Endodermal cell (in vitro differentiated cells): ENCODE measurements around the gene ABCB9. TPM values are rescaled to one million over a fixed set of nuclear protein-coding genes. Genes with fewer than 3 reads are reported as not detected.

ENCODE experiments used
- DNase-seq: peaks from one replicate; pipeline ENCODE4 v3.0.0-alpha.2; 2017
- H3K27ac ChIP-seq: 2 replicates; pipeline ENCODE4 v1.5.1; 2013; ENCODE audit warnings: mild to moderate bottlenecking, low read depth, low read length, moderate library complexity
- H3K27me3 ChIP-seq: 2 replicates; pipeline ENCODE4 v1.6.1; 2013; ENCODE audit warnings: mild to moderate bottlenecking, low read length, moderate library complexity; ENCODE audit not compliant: insufficient read depth, control insufficient read depth, poor library complexity, severe bottlenecking
- H3K36me3 ChIP-seq: 2 replicates; pipeline ENCODE4 v1.7.0; 2013; ENCODE audit warnings: mild to moderate bottlenecking, low read length, moderate library complexity; ENCODE audit not compliant: control insufficient read depth, insufficient read depth
- H3K4me1 ChIP-seq: one replicate; pipeline ENCODE4 v1.7.0; 2013; ENCODE audit warnings: low read length; ENCODE audit not compliant: control insufficient read depth, insufficient read depth
- H3K4me3 ChIP-seq: 2 replicates; pipeline ENCODE4 v1.5.1; 2013; ENCODE audit warnings: mild to moderate bottlenecking, low read length, moderate library complexity
- H3K9ac ChIP-seq: 2 replicates; pipeline ENCODE4 v1.6.1; 2013; ENCODE audit warnings: mild to moderate bottlenecking, low read length, moderate library complexity; ENCODE audit not compliant: poor library complexity, severe bottlenecking; ENCODE audit errors: extremely low read depth
- H3K9me3 ChIP-seq: 2 replicates; pipeline ENCODE4 v1.6.1; 2013; ENCODE audit warnings: mild to moderate bottlenecking, low read length, moderate library complexity; ENCODE audit not compliant: control insufficient read depth
- H3K27ac Mint-ChIP-seq: 2 replicates; pipeline ENCODE4 v1.8.0; 2020; ENCODE audit warnings: mixed read lengths
- H3K27me3 Mint-ChIP-seq: 2 replicates; pipeline ENCODE4 v1.8.0; 2021; ENCODE audit warnings: mild to moderate bottlenecking, mixed read lengths; ENCODE audit not compliant: insufficient read depth
- H3K36me3 Mint-ChIP-seq: 2 replicates; pipeline ENCODE4 v1.8.0; 2020; ENCODE audit warnings: low read depth, mixed read lengths
- H3K4me1 Mint-ChIP-seq: 2 replicates; pipeline ENCODE4 v1.8.0; 2020; ENCODE audit warnings: mixed read lengths
- H3K4me3 Mint-ChIP-seq: 2 replicates; pipeline ENCODE4 v1.8.0; 2020; ENCODE audit warnings: mild to moderate bottlenecking, moderate library complexity, mixed read lengths
- H3K9me3 Mint-ChIP-seq: 2 replicates; pipeline ENCODE4 v1.8.0; 2020; ENCODE audit warnings: mild to moderate bottlenecking, mixed read lengths
- WGBS, 2 experiments: methylation state at CpG; one replicate each; pipeline versions ENCODE4 v1.1.5 to v1.1.7; 2013; ENCODE audit warnings: missing lambda C conversion rate in 2 of 2, mixed read lengths in 1 of 2; ENCODE audit not compliant: insufficient coverage in 1 of 2, insufficient read length in 1 of 2; 5-methylcytosine and 5-hydroxymethylcytosine counted together
- total RNA-seq, 2 donors: library from RNA; stranded (reverse); fragmentation: NEBNext Ultra II Directional in 1 of 2; extraction: Animal tissue kit (Norgen Biotek cat#: 25700) in 1 of 2; gene quantifications; 2 replicates in 1 of 2; 3 replicates in 1 of 2; pipeline ENCODE4 v1.2.1, GENCODE V29; 2021
- TF ChIP-seq, protein P1 (sequence below): fragments of 200-600 bp; sonication (generic); conservative IDR thresholded peaks from 2 replicates; pipeline ENCODE4 v1.5.0; 2021; ENCODE audit warnings: antibody characterized with exemption, mild to moderate bottlenecking

Gene ABCB9
- total RNA-seq, 2 donors from 2014 or later: 5.4 to 6.0 TPM

DNA sequence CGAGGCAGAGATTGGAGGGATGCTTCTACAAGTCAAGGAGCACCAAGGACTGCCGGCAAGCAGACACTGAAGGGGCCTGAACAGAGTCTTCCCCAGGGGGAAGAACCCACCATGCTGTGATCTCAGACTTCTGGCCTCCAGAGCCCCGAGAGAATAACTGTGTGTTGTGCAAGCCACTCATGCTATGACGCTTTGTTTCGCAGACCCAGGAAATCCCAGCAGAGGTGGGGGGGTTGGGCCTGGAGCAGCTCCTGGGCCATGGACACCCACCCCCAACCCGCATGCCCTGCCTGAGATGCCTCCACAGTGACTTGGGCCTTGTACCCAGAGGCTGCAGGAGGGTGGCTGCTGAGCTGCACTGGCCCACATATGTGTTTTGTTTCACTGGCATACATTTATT, 45.4 kb upstream of the ABCB9 start:
- TF ChIP-seq, protein P1, sequence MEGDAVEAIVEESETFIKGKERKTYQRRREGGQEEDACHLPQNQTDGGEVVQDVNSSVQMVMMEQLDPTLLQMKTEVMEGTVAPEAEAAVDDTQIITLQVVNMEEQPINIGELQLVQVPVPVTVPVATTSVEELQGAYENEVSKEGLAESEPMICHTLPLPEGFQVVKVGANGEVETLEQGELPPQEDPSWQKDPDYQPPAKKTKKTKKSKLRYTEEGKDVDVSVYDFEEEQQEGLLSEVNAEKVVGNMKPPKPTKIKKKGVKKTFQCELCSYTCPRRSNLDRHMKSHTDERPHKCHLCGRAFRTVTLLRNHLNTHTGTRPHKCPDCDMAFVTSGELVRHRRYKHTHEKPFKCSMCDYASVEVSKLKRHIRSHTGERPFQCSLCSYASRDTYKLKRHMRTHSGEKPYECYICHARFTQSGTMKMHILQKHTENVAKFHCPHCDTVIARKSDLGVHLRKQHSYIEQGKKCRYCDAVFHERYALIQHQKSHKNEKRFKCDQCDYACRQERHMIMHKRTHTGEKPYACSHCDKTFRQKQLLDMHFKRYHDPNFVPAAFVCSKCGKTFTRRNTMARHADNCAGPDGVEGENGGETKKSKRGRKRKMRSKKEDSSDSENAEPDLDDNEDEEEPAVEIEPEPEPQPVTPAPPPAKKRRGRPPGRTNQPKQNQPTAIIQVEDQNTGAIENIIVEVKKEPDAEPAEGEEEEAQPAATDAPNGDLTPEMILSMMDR: no peak
- peaks cover 8% of the 10 kb centered on the region for H3K36me3 Mint-ChIP-seq
- Histone ChIP-seq H3K9me3 (no peaks in the 10 kb centered on the region), H3K4me3 (no peak overlapping the region), H3K4me1 (no peaks in the 10 kb centered on the region), H3K9ac (no peak overlapping the region), H3K27ac (no peak overlapping the region), H3K36me3 (no peaks in the 10 kb centered on the region), H3K27me3 (no peaks in the 10 kb centered on the region)
- H3K27me3 Mint-ChIP-seq: no peaks in the 10 kb centered on the region
- peak overlapping the region; percentile 35 for H3K27ac Mint-ChIP-seq
- H3K9me3 Mint-ChIP-seq: no peaks in the 10 kb centered on the region
- no peak overlapping the region for H3K4me3 Mint-ChIP-seq
- 88 to 92% methylated on average over 5 to 6 of the region's 6 CpGs for WGBS, 2 experiments
- no peak for DNase-seq
- H3K4me1 Mint-ChIP-seq: peaks cover 2% of the 10 kb centered on the region

DNA sequence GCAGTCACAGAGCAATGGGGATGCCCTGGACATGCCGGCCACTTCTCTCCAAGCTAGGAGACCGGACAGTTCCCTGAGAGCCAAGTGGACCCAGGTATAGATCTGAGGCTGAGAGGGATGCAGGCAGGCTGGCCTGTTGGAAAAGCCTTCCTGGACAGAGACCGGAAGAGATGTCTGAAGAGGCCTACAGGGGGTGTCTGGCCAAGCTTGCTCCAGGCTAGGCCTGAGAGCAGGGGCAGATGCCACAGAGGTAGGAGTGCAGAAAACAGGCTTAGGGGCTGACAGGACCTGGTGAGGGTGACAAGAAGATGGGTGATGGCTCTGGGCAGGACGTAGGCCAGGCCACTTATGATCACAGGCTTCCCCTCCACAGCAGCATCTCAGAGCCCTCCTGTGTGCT, 44.4 kb upstream of the ABCB9 start:
- Histone ChIP-seq H3K9ac (no peak overlapping the region), H3K27ac (no peak overlapping the region), H3K4me3 (no peak overlapping the region), H3K27me3 (no peaks in the 10 kb centered on the region), H3K4me1 (no peaks in the 10 kb centered on the region), H3K36me3 (no peaks in the 10 kb centered on the region), H3K9me3 (no peaks in the 10 kb centered on the region)
- H3K4me3 Mint-ChIP-seq: no peak overlapping the region
- DNase-seq: no peak
- 94 to 100% methylated on average over 1 to 4 of the region's 4 CpGs for WGBS, 2 experiments
- H3K36me3 Mint-ChIP-seq: peaks cover 4% of the 10 kb centered on the region
- H3K4me1 Mint-ChIP-seq: peaks cover 2% of the 10 kb centered on the region
- H3K27ac Mint-ChIP-seq: no peak overlapping the region
- H3K9me3 Mint-ChIP-seq: no peaks in the 10 kb centered on the region
- TF ChIP-seq, protein P1: peak; percentile 50
- H3K27me3 Mint-ChIP-seq: no peaks in the 10 kb centered on the region

DNA sequence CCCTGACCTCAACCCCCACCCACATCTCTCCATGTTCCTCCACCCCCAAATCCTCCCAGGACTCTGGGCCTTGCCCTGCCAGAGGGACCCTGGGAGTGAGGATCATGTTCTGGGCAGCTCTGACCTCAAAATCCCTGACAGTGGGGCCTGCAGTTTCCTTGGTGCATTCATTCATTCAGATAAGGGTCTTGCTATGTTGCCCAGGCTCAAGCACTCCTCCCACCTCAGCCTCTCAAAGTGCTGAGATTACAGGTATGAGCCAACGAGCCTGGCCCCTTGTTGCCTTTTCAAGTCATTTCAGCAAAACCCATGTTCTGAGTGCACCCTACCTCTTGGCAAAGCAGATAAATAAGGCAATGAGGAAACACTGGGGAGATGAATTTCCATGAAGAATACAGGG, 43.8 kb upstream of the ABCB9 start:
- no peaks in the 10 kb centered on the region for H3K9me3 Mint-ChIP-seq
- no peaks in the 10 kb centered on the region for H3K9me3 ChIP-seq
- no peak for DNase-seq
- no peak overlapping the region for H3K27ac Mint-ChIP-seq
- H3K4me1 ChIP-seq: no peaks in the 10 kb centered on the region
- no peak overlapping the region for H3K27ac ChIP-seq
- H3K4me3 ChIP-seq: no peak overlapping the region
- H3K36me3 Mint-ChIP-seq: peaks cover 2% of the 10 kb centered on the region
- H3K4me1 Mint-ChIP-seq: peaks cover 2% of the 10 kb centered on the region
- H3K9ac ChIP-seq: no peak overlapping the region
- H3K36me3 ChIP-seq: no peaks in the 10 kb centered on the region
- H3K27me3 Mint-ChIP-seq: no peaks in the 10 kb centered on the region
- no peaks in the 10 kb centered on the region for H3K27me3 ChIP-seq
- H3K4me3 Mint-ChIP-seq: no peak overlapping the region
- WGBS, 2 experiments: 83 to 94% methylated on average over 1 of the region's 1 CpG
- TF ChIP-seq, protein P1: no peak
